Measurements from ENCODE around the gene ADAM8.

DNA sequence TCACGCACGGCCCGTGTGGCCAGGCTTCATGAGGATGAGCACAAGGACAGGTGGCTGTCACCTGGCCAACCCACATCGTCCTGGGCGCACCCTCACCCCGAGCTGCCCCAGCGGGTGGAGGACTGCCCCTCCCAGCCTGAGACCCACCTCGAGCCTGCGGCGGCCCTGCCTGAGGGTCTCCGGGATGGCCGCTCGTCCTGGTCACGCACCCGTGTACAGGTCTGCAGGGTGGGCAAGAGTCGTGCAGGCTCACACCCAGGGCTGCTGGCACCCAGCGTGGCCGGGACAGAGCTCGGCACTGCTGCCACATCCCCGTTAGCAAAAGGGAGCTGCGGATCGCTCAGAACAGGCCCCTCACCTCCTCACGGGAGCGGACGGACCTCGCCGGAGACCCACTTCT lies 61.1 kb downstream of the ADAM8 start:
- TF ChIP-seq, protein P1, sequence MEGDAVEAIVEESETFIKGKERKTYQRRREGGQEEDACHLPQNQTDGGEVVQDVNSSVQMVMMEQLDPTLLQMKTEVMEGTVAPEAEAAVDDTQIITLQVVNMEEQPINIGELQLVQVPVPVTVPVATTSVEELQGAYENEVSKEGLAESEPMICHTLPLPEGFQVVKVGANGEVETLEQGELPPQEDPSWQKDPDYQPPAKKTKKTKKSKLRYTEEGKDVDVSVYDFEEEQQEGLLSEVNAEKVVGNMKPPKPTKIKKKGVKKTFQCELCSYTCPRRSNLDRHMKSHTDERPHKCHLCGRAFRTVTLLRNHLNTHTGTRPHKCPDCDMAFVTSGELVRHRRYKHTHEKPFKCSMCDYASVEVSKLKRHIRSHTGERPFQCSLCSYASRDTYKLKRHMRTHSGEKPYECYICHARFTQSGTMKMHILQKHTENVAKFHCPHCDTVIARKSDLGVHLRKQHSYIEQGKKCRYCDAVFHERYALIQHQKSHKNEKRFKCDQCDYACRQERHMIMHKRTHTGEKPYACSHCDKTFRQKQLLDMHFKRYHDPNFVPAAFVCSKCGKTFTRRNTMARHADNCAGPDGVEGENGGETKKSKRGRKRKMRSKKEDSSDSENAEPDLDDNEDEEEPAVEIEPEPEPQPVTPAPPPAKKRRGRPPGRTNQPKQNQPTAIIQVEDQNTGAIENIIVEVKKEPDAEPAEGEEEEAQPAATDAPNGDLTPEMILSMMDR (IDR thresholded peaks at IDR 0.05): no peak
- no peak for TF ChIP-seq EZH2 (IDR thresholded peaks at IDR 0.05; ENCODE audit: borderline replicate concordance, insufficient read depth, low read depth, low read length, poor library complexity, severe bottlenecking)
